ENCODE measurements around the gene TSC22D2.
"Not testable (repeated sequence)": the region's sequence is repeated elsewhere in the genome, so short reads cannot be mapped to it uniquely, and the experiment has no call there.

DNA sequence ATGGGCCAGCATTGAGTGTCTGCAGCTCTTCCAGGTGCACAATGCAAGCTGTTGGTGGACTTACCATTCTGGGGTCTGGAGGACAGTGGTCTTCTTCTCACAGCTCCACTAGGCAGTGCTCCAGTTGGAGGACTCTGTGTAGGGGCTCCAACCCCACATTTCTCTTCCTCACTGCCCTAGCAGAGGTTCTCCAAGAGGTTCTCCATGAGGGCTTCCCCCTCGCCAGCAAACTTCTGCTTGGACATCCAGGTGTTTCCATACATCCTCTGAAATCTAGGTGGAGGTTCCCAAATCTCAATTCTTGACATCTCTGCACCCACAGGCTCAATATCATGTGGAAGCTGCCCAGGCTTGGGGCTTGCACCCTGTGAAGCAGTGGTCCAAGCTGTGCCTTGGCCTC, 92.9 kb downstream of the TSC22D2 start:
- TF ChIP-seq EZH2phosphoT487 (IDR thresholded peaks at IDR 0.05; ENCODE audit: low read length); EZH2 (optimal IDR thresholded peaks at IDR 0.05; ENCODE audit: low read depth, low read length): not testable (repeated sequence)

Measured in MM.1S (cell line).